Tibial nerve (tissue), 4 donors: ENCODE results near the gene TUB. TPM values are rescaled to one million over a fixed set of nuclear protein-coding genes. Genes with fewer than 3 reads are reported as not detected.

Experiments used
- DNase-seq, 2 donors: peaks; one replicate each; pipeline ENCODE4 v3.0.0-alpha.2; 2019; ENCODE audit warnings: low spot score in 2 of 2
- H3K27ac ChIP-seq, 4 donors: fragments of 200-600 bp; sonication (generic) in 3 of 4; one replicate each; pipeline ENCODE4 v1.5.1; 2017 to 2019; ENCODE audit warnings: mild to moderate bottlenecking in 1 of 4
- H3K27me3 ChIP-seq, 2 donors: fragments of 200-600 bp; sonication (generic) in 1 of 2; one replicate each; pipeline versions ENCODE4 v1.5.1 to v1.6.0; 2017 to 2019
- H3K36me3 ChIP-seq, 3 donors: fragments of 200-600 bp; sonication (generic); one replicate each; pipeline ENCODE4 v1.5.1; 2018 to 2019
- H3K4me1 ChIP-seq, 4 donors: fragments of 200-600 bp; sonication (generic) in 3 of 4; one replicate each; pipeline ENCODE4 v1.5.1; 2017 to 2019
- H3K4me3 ChIP-seq, 4 donors: fragments of 200-600 bp; sonication (generic) in 3 of 4; one replicate each; pipeline ENCODE4 v1.5.1; 2017 to 2019; ENCODE audit warnings: mild to moderate bottlenecking in 1 of 4, moderate library complexity in 1 of 4
- H3K9me3 ChIP-seq, 4 donors: fragments of 200-600 bp; sonication (generic) in 3 of 4; one replicate each; pipeline ENCODE4 v1.5.1; 2017 to 2019
- CTCF ChIP-seq, 5 experiments: fragments of 200-600 bp in 3 of 5; fragments of 450-650 bp in 2 of 5; sonication (generic) in 3 of 5; IDR thresholded peaks; one replicate each; pipeline ENCODE4 v1.5.1; 2016 to 2019; ENCODE audit warnings: antibody characterized with exemption in 5 of 5, mild to moderate bottlenecking in 3 of 5, moderate library complexity in 2 of 5
- EP300 ChIP-seq, 2 donors: sonication (generic); formaldehyde crosslinking; IDR thresholded peaks; one replicate each; pipeline ENCODE4 v1.6.1; 2017; ENCODE audit warnings: antibody characterized with exemption in 2 of 2, mild to moderate bottlenecking in 1 of 2
- POLR2A ChIP-seq, 2 donors: fragments of 450-650 bp; IDR thresholded peaks; one replicate each; pipeline ENCODE4 v1.6.1; 2017; ENCODE audit warnings: antibody characterized with exemption in 2 of 2, mild to moderate bottlenecking in 2 of 2, moderate library complexity in 2 of 2
- WGBS, 2 donors: methylation state at CpG; one replicate each; pipeline ENCODE4 v1.1.5; 2018; 5-methylcytosine and 5-hydroxymethylcytosine counted together
- total RNA-seq, 4 donors: library from RNA; depleted of rRNA; stranded (reverse); fragments of >200 nt; gene quantifications; one replicate each; pipeline ENCODE4 v1.1.0, GENCODE V29; 2016

Gene TUB
- total RNA-seq, 4 donors from 2014 or later: 9.3 to 14.5 (median 12.5) TPM

- WGBS, 2 donors: 56 to 59% methylated on average over 8 of the region's 8 CpGs
Observed at GRCh38 chr11:8086001-8086479, 5.0 kb downstream of the TUB start.

GRCh38 chr11:8086571-8086970 lies 5.6 kb downstream of the TUB start:
- H3K4me3 ChIP-seq: no peak overlapping the region

More at GRCh38 chr11:8086001-8086479, 5.0 kb downstream of the TUB start:
- no peaks in the 10 kb centered on the region for H3K27me3 ChIP-seq
- H3K9me3 ChIP-seq: no peaks in the 10 kb centered on the region
- H3K27ac ChIP-seq: no peak overlapping the region
- no peak for DNase-seq
- no peak overlapping the region for H3K4me3 ChIP-seq
- TF ChIP-seq EP300 (IDR thresholded peaks at IDR 0.05): no peak
- TF ChIP-seq CTCF (IDR thresholded peaks at IDR 0.05): no peak
- TF ChIP-seq POLR2A (IDR thresholded peaks at IDR 0.05): no peak
- H3K36me3 ChIP-seq: no peaks in the 10 kb centered on the region
- H3K4me1 ChIP-seq: peaks cover 0 to 33% (median 1%) of the 10 kb centered on the region in 4 donors

GRCh38 chr11:8087185-8087584 lies 6.2 kb downstream of the TUB start:
- H3K9me3 ChIP-seq: no peaks in the 10 kb centered on the region
- no peak overlapping the region for H3K4me3 ChIP-seq
- H3K36me3 ChIP-seq: no peaks in the 10 kb centered on the region
- WGBS, 2 donors: 77 to 88% methylated on average over 3 to 4 of the region's 4 CpGs
- no peak overlapping the region for H3K27ac ChIP-seq
- H3K27me3 ChIP-seq: no peaks in the 10 kb centered on the region
- no peak for TF ChIP-seq EP300 (IDR thresholded peaks at IDR 0.05)
- no peak for TF ChIP-seq CTCF (IDR thresholded peaks at IDR 0.05)
- TF ChIP-seq POLR2A (IDR thresholded peaks at IDR 0.05): no peak
- peaks cover 0 to 24% (median 0%) of the 10 kb centered on the region in 4 donors for H3K4me1 ChIP-seq
- DNase-seq: no peak

More at GRCh38 chr11:8086571-8086970, 5.6 kb downstream of the TUB start:
- Histone ChIP-seq H3K27me3 (no peaks in the 10 kb centered on the region), H3K36me3 (no peaks in the 10 kb centered on the region), H3K9me3 (no peaks in the 10 kb centered on the region), H3K27ac (no peak overlapping the region), H3K4me1 (peaks cover 0 to 30% (median 1%) of the 10 kb centered on the region in 4 donors)
- WGBS, 2 donors: 84 to 88% methylated on average over 7 of the region's 7 CpGs
- no peak for DNase-seq
- TF ChIP-seq POLR2A (IDR thresholded peaks at IDR 0.05) (no peak), EP300 (IDR thresholded peaks at IDR 0.05) (no peak), CTCF (IDR thresholded peaks at IDR 0.05) (no peak)

- Histone ChIP-seq H3K36me3 (no peaks in the 10 kb centered on the region), H3K4me1 (peaks cover 0 to 24% (median 3%) of the 10 kb centered on the region in 4 donors), H3K4me3 (no peak overlapping the region), H3K27me3 (no peaks in the 10 kb centered on the region), H3K27ac (no peak overlapping the region), H3K9me3 (no peaks in the 10 kb centered on the region)
- TF ChIP-seq CTCF (IDR thresholded peaks at IDR 0.05) (no peak), POLR2A (IDR thresholded peaks at IDR 0.05) (no peak), EP300 (IDR thresholded peaks at IDR 0.05) (no peak)
- no peak for DNase-seq
- 72 to 83% methylated on average over 2 to 3 of the region's 3 CpGs for WGBS, 2 donors
Observed at GRCh38 chr11:8087756-8088155, 6.7 kb downstream of the TUB start.

- Histone ChIP-seq H3K36me3 (peaks cover 0 to 14% (median 0%) of the 10 kb centered on the region in 3 donors), H3K9me3 (no peaks in the 10 kb centered on the region), H3K27me3 (no peaks in the 10 kb centered on the region), H3K4me3 (no peak overlapping the region), H3K27ac (no peak overlapping the region), H3K4me1 (peaks cover 0 to 24% (median 3%) of the 10 kb centered on the region in 4 donors)
- DNase-seq: no peak
- 79 to 92% methylated on average over 2 to 13 of the region's 17 CpGs for WGBS, 2 donors
- TF ChIP-seq POLR2A (IDR thresholded peaks at IDR 0.05) (no peak), EP300 (IDR thresholded peaks at IDR 0.05) (no peak), CTCF (IDR thresholded peaks at IDR 0.05) (no peak)
Observed at GRCh38 chr11:8089791-8090510, 8.9 kb downstream of the TUB start.
